Astrocyte of the cerebellum (primary cell): Measurements from ENCODE around the gene SDHD.
"Not testable (repeated sequence)": the region's sequence is repeated elsewhere in the genome, so short reads cannot be mapped to it uniquely, and the experiment has no call there.

Source experiments
- DNase-seq: peaks from one replicate; pipeline ENCODE4 v3.0.0-alpha.2; 2011; ENCODE audit warnings: low read depth
- H3K4me3 ChIP-seq: 2 replicates; pipeline ENCODE4 v1.5.1; 2011; ENCODE audit warnings: mild to moderate bottlenecking, low read depth, low read length, moderate library complexity
- in situ Hi-C: cut with HindIII; loops from 2 replicates; pipeline ENCODE4 v1.10.0; 2017; ENCODE audit warnings: low sequenced_read_pairs
- TF ChIP-seq, protein P1 (sequence below): IDR thresholded peaks from 2 replicates; pipeline ENCODE4 v1.5.1; 2012; ENCODE audit warnings: low read length, low read depth, moderate library complexity, mild to moderate bottlenecking; ENCODE audit errors: missing control alignments

The SDHD gene

GRCh38 chr11:112073941-112074811, 12.5 kb upstream of the SDHD start, which contains the start of the genes NKAPD1 and PIH1D2:
TSS of gene NKAPD1 (plus strand) at chr11:112074299. CDS start at chr11:112075575, 1,276 bp downstream.
TSS of gene PIH1D2 (minus strand) at chr11:112074017. CDS start at chr11:112073174, 843 bp downstream.
- TF ChIP-seq, protein P1, sequence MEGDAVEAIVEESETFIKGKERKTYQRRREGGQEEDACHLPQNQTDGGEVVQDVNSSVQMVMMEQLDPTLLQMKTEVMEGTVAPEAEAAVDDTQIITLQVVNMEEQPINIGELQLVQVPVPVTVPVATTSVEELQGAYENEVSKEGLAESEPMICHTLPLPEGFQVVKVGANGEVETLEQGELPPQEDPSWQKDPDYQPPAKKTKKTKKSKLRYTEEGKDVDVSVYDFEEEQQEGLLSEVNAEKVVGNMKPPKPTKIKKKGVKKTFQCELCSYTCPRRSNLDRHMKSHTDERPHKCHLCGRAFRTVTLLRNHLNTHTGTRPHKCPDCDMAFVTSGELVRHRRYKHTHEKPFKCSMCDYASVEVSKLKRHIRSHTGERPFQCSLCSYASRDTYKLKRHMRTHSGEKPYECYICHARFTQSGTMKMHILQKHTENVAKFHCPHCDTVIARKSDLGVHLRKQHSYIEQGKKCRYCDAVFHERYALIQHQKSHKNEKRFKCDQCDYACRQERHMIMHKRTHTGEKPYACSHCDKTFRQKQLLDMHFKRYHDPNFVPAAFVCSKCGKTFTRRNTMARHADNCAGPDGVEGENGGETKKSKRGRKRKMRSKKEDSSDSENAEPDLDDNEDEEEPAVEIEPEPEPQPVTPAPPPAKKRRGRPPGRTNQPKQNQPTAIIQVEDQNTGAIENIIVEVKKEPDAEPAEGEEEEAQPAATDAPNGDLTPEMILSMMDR, result peak; percentile 24
- peak within 1 kb of the TSS; percentile 99 for H3K4me3 ChIP-seq
- DNase-seq, result peak; percentile 85
- in situ Hi-C loops, result no loop called here

- no peak for DNase-seq
- H3K4me3 ChIP-seq, result no peak overlapping the region
- TF ChIP-seq, protein P1, result no peak
- in situ Hi-C loops, result no loop called here
Measured at GRCh38 chr11:112082729-112083128, 3.9 kb upstream of the SDHD start.

- DNase-seq, result no peak
- TF ChIP-seq, protein P1, result no peak
- peak overlapping the region; percentile 98 for H3K4me3 ChIP-seq
- in situ Hi-C loops, result no loop called here
Measured at GRCh38 chr11:112085822-112086421, 751 bp upstream of the SDHD start.

DNA sequence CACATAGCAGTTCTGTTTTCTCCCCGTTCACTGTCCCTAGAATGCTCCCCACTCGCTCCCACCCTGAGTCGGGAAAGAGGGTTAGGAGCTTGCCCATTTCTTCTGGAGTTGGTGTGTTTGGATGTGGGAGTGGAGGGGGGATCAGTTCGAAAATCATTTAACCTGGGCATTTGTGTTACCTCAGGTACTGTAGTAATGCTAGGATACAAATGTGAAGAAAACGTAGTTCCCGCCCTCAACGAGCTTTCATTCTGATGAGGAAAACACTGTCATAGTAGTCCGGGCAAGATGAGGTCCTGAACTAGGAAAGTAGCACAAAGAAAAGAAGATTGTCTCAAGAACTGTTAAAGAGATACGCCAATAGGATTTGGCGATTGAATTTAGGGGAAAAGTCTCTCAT, 539 bp downstream of the SDHD start:
- peak overlapping the region; percentile 98 for H3K4me3 ChIP-seq
- no peak for DNase-seq
- in situ Hi-C loops, result no loop called here
- TF ChIP-seq, protein P1, result no peak

DNA sequence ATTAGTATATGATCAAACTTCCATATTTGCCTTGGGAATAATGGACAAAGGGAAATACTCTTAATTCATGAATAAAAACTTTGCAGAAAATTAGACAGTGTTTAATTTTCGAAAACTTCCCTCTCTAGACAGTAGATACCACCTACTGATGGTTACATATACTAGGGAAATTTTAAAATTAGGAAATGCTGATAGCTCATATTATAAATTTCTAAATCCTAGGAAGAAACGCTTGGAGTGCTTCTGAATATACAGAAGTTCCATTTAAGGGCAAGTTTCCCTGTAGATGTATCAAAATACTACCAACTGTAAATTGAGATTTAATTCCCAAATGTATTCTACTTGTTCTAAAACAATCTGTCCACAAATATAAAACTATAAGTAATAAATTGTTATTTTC, 8.6 kb downstream of the SDHD start:
- DNase-seq, H3K4me3 ChIP-seq, in situ Hi-C loops: not testable (repeated sequence)

DNA sequence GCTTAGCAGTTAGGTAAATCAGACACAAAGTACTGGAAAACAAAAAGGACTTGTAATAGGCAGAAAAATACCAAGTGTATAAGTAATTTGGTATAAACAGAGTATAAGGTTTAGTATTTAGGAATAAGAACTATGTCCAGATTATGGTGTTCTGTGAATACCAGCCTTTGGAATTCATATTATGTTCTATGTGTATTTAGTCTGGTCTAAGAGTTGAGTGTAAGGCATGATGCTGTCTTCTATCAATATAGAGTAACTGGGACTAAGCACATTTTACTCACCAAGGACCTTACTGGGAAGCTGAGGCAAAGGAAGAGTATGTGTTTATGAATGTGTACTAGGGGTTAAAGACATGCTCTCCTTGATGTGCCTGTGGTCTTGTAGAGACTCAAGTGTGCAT, 9.5 kb downstream of the SDHD start:
- TF ChIP-seq, protein P1, result no peak
- no peak overlapping the region for H3K4me3 ChIP-seq
- in situ Hi-C loops, result no loop called here
- no peak for DNase-seq
